HG03108 (cell line): Measurements from ENCODE around the gene IQCC.
A peak's percentile ranks its signal among the peaks of the same experiment; 100 is the strongest.

Experiments used
- ATAC-seq: cut with Tn5 transposase; IDR thresholded peaks from one replicate; pipeline ENCODE4 v1.9.1; 2021; ENCODE audit warnings: moderate library complexity; ENCODE audit not compliant: unreplicated experiment

IQCC gene

GRCh38 chr1:32221980-32222755, 16.7 kb downstream of the IQCC start, which contains the start of the genes EIF3I and TMEM234:
TSS of gene EIF3I (plus strand) at chr1:32222407. CDS start at chr1:32222442, 35 bp downstream.
TSS of gene TMEM234 (minus strand) at chr1:32222353. CDS start at chr1:32222322, 31 bp downstream.
- ATAC-seq, result peak; percentile 88

DNA sequence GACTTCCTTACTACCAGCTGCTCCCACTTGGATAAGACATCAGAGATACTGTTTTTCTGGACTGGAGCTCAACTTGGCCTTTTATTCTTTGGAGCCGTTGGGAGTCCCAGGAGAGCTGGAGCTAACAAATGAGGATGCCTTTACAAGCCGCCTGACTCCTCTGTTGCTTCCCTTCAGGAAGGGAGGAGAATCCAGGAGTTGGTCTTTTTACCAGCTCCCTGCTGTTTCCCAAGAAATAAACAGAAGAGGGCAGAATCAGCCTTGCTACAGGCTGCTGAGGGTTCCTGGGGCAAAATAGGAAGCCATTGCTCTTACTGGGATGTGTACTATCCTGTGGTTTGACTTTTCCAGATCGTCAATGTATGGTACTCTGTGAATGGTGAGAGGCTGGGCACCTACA, 18.2 kb downstream of the IQCC start:
- no peak for ATAC-seq

DNA sequence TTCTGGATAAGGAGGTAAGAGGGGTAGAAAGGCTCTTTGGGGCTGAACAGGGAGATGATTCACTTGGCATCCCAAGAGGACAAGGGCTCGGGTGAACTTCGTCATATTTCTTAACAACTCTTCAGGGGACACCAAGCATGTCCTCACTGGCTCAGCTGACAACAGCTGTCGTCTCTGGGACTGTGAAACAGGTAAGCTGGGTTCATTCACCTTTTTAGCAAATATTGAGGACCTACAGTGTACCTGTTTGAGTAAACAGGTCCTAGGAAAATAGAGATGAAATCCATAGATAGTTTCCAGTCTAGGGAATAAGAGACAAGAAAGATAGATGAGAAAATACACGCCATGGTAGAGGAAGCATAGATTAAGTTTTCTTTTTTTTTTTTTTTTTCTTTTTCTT, 18.8 kb downstream of the IQCC start:
- ATAC-seq, result no peak

DNA sequence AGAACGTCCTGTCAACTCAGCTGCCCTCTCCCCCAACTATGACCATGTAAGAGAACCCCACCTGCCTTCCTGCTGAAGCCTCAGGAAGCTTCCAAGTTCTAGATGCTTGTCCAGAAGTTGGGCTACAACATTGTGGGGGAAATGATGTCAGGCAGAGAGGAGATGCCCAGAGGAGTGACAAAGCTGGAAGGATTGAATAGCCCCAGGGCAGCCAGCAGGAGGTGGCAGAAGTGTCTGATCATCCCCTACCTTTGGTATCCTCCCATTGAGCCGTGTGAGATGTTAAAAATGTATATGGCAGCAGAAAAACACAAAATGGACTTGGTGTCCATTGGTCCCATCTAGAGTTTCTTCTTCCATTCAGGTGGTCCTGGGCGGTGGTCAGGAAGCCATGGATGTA, 23.3 kb downstream of the IQCC start:
- ATAC-seq, result no peak

DNA sequence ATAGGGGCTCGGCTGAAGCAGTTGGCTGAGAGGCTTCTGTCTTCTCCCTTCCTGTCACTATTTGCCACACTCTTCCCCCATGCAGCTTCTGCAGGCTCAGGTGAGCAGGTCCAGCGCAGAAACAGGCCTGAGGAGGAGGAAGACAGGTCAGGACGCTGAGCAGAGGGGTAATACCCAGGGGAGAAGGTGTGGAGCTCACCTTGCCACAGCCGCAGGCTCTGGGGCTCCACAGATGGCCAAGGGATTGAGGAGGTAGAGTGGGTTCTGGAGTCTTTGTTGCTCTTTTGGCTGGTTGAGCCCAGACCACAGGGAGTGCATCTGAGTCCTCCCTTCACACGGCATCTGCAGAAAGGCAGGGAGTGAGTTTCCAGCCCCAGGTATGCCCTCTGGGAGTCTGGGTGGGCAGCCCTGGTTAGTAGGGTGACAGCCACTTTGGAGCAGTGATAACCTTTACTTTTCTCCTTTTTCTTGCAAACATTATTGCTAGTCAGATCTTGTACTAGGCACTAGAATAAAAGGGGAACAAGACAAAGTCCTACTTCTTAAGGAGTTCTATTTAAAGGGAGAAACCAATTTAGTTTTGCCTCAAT, 26.5 kb downstream of the IQCC start:
- no peak for ATAC-seq

GRCh38 chr1:32232558-32233304, 27.3 kb downstream of the IQCC start:
- no peak for ATAC-seq

DNA sequence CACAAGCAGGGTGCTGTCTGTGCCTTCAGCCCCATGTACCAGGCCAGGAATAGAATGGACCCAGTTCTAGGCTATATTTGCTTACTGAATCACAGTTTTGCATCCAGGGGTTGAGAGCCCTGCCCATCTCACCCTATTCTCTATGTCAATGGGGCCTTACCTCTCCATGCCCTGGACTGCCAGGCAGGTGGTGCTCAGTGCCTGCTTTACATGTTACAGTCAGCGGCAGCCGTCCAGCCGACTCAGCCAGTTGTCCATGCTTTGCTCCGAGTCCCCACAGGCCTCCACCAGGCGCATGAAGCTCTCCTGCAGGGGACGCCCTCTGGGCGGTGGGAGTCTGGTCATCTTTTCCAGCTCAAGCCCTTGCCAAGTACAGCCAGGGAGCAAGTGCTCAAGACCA, 29.3 kb downstream of the IQCC start:
- no peak for ATAC-seq

DNA sequence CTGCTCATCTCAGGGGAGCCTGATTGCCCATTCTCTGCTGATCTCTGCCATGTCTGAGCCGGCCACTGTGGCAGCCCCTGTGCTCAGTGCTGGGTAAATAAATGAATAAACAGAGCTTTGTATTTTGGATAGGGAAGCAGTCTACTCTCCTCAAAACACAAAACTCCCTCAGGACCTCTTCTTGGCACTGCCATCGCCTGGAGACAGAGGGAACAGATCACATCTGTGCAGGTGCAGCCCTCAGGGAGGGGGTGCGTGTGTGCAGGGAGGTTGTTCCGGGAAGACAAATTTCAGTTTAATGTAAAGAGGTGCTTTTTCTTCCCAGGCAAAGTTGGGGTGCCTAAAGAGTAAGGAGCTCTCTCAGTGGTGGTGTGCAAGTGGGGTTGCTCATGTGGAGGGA, 33.9 kb downstream of the IQCC start:
- ATAC-seq, result no peak

- ATAC-seq, result no peak
Measured at GRCh38 chr1:32239790-32240139, 34.3 kb downstream of the IQCC start.

GRCh38 chr1:32240140-32240951, 34.9 kb downstream of the IQCC start:
- ATAC-seq, result no peak

- ATAC-seq, result no peak
Measured at GRCh38 chr1:32241001-32241763, 35.7 kb downstream of the IQCC start.

- ATAC-seq, result no peak
Measured at GRCh38 chr1:32242341-32242851, 36.9 kb downstream of the IQCC start.

DNA sequence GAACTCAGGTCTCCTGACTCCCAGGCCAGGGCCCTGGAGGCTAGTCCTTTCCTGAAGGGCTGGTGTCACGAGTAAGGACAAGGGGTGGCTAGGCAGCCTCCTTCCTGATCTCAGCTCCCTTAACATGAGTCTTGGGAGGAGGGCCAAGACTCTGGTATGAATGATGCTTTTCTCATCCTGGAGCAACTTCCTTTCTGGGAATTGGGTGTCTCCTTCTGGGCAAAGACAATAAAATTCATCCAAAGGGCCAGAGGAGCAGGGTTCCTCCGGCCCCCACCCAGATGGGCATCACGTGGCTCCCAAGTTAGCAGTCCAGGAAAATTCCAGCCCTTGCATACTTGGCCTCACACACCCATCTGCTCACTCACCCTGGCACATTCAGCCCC, 41.4 kb downstream of the IQCC start, which contains the start of gene FAM167B:
FAM167B (plus strand) TSS at position 335 of the 386 bp plus-strand sequence. CDS start 200 bp downstream, outside the sequence.
- ATAC-seq, result no peak

DNA sequence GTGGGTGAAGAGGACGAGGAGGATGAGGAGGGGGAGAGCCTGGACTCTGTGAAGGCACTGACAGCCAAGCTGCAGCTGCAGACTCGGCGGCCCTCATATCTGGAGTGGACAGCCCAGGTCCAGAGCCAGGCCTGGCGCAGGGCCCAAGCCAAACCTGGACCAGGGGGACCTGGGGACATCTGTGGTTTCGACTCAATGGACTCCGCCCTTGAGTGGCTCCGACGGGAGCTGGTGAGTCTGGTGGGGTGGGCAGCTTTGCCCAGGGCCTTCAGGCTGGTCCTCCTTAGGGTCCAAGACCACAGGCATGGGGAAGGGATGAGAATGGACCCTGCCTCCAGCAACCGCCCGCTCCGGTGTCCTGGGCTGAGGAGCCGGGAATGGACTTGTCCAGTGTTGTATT, 42.0 kb downstream of the IQCC start:
- no peak for ATAC-seq

DNA sequence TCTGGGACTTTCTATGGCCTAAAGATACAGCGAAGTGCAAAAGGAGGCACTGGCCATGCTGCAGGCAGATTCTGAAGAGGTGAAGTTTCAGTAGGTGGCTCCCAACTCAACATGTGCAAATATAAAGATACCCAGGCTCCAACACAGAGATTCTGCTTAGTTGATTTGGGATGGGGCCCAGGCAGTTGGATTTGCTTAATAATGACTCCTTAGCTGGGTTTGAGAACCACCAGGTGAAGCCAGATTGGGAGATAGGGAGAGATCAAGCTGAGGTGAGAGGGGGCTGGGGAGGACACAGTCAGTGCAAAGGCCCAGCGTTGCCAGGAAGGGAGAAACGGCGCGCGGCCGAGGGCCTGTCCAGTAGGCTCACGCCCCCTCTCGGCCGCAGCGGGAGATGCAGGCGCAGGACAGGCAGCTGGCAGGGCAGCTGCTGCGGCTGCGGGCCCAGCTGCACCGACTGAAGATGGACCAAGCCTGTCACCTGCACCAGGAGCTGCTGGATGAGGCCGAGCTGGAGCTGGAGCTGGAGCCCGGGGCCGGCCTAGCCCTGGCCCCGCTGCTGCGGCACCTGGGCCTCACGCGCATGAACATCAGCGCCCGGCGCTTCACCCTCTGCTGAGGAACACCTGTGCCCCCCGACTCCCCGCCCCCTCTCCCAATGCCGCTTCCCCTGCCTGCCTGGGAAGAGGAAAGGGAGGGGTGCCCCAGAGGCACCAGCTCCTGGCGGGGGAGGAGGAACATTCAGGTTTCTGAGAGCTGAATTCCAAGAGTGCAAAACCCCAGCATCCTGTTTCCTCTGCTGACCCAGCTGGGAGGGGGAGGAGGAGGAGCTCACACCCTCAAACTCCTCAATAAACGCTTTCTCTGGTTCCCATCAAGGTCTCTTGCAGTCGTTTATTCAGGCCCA, 42.8 kb downstream of the IQCC start:
- peak; percentile 31 for ATAC-seq

DNA sequence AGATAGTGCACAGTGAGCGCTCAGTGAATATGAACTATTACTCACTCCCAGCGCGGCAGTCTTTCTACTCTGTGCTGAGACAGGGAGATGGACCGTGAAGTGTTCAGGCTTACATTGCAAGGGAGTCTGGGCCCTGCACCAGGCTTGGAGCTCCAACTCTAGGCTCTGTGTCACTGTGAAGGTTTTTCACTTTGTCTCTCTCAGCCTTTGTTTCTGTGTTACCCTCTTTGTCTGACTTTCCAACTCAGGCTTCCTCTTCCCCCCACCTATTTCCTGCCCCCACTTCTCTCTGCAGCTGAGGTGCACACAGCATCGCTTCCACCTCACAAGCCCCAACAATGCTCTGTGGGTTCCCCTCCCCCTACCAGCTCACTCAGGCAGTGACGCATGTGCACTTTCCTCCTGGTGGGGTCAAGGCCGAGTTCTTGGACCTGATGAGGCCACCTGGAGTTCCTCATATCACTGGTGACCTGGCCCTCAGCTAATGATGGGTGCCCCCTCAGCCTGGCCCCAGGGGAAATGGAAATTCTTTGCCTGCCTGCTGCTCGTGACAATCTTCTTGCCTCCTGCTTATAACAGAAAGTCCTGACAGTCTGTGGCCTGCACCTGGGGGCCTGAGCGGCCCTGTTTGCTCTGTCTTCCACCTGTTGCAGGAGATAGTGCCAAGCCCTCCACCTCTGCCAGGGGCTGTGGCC, 44.5 kb downstream of the IQCC start:
- peak; percentile 51 for ATAC-seq

DNA sequence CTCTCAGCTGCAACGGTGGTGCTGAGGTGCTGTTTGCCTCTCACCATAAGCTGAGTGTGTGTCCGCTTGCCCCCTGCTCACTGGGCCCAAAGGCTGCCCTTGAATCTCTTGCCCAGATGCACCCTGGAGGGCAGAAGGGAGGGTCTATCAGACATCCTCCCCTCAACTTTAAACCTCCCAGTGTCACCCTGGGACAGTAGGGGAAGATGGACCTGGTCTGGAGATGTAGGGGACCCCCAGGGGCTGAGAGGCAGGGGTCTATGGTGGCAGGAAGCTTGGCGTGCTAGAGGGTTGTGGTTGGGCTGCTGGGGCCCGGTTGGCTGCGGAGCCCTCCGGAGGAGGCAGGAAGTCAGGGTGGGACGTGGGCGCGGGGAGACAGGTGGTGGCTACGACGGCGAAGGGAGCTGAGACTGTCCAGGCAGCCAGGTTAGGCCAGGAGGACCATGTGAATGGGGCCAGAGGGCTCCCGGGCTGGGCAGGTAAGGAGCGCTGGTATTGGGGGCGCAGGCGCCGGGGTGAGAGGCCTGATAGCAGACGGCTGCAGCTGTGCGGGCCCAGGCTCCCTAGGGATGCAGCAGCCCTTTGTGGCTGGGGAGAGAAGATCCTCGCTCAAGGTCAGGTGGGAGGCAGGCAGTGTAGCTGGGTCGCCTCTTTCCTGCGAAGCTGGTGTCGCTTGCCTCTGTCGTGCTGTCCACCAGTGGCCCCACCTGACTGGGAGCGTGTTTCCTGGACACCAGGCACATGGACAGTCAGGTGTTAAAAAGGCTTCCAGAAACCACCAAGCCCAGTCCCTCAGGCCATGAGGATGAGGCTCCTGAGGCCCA, 45.6 kb downstream of the IQCC start, which contains the start of gene LCK:
LCK (plus strand) TSS at position 373 of the 824 bp plus-strand sequence. CDS start 23,065 bp downstream, outside the sequence.
- peak; percentile 19 for ATAC-seq
